Measurements from ENCODE around the gene SPR. TPM values are rescaled to one million over a fixed set of nuclear protein-coding genes. Genes with fewer than 3 reads are reported as not detected.
A peak's percentile ranks its signal among the peaks of the same experiment; 100 is the strongest.

The SPR gene
- total and polyA plus RNA-seq, 11 donors: 24.3 to 64.7 (median 39.4) TPM

DNA sequence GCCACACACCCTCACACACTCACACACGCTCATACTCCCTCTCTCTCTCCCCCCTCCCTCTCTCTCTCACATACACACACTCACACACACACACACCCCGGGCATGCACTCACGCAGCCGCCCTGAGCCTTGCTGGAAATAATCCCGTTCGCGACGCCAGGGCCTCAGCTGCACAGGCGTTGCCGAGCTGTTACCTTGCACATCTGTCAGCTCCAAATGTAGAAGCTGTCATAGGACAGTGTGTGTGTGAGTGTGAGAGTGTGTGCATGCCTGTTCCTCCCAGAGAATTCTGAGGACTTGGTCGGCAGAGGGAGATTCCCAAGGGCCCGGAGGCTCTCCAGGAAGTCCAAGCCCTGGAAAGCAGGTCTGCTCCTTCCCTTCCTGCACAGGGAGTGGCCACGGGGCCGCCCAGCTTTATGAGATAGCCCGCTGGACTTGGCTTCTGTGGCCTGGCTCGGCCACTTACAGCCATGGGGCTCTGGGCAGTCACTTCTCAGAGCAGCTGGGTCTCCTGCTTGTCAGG is 8.6 kb downstream of the SPR start:
- Histone ChIP-seq H3K36me3 (peaks cover 0 to 15% (median 9%) of the 10 kb centered on the region in 9 donors), H3K4me1 (peaks cover 0 to 22% (median 11%) of the 10 kb centered on the region in 12 donors), H3K9me3 (no peaks in the 10 kb centered on the region), H3K4me3 (peak overlapping the region in 3 of 12 donors; percentile 12 to 20 (median 13)), H3K27ac (no peak overlapping the region), H3K27me3 (peaks cover 0 to 36% (median 9%) of the 10 kb centered on the region in 9 donors)
- TF ChIP-seq, protein P1, sequence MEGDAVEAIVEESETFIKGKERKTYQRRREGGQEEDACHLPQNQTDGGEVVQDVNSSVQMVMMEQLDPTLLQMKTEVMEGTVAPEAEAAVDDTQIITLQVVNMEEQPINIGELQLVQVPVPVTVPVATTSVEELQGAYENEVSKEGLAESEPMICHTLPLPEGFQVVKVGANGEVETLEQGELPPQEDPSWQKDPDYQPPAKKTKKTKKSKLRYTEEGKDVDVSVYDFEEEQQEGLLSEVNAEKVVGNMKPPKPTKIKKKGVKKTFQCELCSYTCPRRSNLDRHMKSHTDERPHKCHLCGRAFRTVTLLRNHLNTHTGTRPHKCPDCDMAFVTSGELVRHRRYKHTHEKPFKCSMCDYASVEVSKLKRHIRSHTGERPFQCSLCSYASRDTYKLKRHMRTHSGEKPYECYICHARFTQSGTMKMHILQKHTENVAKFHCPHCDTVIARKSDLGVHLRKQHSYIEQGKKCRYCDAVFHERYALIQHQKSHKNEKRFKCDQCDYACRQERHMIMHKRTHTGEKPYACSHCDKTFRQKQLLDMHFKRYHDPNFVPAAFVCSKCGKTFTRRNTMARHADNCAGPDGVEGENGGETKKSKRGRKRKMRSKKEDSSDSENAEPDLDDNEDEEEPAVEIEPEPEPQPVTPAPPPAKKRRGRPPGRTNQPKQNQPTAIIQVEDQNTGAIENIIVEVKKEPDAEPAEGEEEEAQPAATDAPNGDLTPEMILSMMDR (IDR thresholded peaks at IDR 0.05): no peak
- TF ChIP-seq POLR2A (IDR thresholded peaks at IDR 0.05): no peak
- peak in 3 of 4 donors; percentile 34 to 47 (median 37) for ATAC-seq
- intact Hi-C loops (cut with DNase I): loop anchor here in 7 of 10 donors (2.0 to 10.0 kb wide), 5 partner anchors 76 to 265 kb away; no protein-coding TSS in a partner anchor
- 8 to 16% (median 11%) methylated on average over 10 to 16 of the region's 16 CpGs for WGBS, 4 donors
- DNase-seq: peak in 4 of 5 donors; percentile 45 to 71 (median 46)

DNA sequence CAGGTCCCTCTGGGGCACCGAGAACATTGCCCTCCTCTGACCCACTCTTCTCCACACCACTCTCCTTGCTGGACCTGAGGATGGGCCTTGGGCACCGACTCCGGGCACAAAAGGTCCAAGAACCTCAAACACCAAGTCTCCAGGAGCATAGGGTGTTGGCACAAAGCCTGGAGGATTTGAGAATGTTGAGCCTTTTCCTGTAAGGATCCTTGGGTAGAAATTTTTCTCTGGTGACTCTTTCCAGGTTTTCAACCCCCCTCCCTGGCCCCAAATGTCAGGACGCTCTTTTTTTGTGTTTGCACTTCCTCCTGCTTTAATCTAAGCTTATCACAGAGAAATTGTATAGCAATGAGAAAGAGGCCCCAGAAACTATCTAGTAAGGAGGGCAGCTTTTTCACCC is 9.2 kb downstream of the SPR start:
- 77 to 83% (median 82%) methylated on average over 4 of the region's 4 CpGs for WGBS, 4 donors
- peaks cover 0 to 36% (median 9%) of the 10 kb centered on the region in 9 donors for H3K27me3 ChIP-seq
- no peak for TF ChIP-seq POLR2A (IDR thresholded peaks at IDR 0.05)
- TF ChIP-seq, protein P1 (IDR thresholded peaks at IDR 0.05): no peak
- no peaks in the 10 kb centered on the region for H3K9me3 ChIP-seq
- ATAC-seq (no peak), DNase-seq (no peak)
- H3K36me3 ChIP-seq: peaks cover 0 to 10% (median 7%) of the 10 kb centered on the region in 9 donors
- H3K27ac ChIP-seq: no peak overlapping the region
- intact Hi-C loops (cut with DNase I): loop anchor here in 7 of 10 donors (5.0 to 10.0 kb wide), 4 partner anchors 76 to 188 kb away; no protein-coding TSS in a partner anchor
- H3K4me1 ChIP-seq: peaks cover 0 to 17% (median 11%) of the 10 kb centered on the region in 12 donors
- H3K4me3 ChIP-seq: no peak overlapping the region

DNA sequence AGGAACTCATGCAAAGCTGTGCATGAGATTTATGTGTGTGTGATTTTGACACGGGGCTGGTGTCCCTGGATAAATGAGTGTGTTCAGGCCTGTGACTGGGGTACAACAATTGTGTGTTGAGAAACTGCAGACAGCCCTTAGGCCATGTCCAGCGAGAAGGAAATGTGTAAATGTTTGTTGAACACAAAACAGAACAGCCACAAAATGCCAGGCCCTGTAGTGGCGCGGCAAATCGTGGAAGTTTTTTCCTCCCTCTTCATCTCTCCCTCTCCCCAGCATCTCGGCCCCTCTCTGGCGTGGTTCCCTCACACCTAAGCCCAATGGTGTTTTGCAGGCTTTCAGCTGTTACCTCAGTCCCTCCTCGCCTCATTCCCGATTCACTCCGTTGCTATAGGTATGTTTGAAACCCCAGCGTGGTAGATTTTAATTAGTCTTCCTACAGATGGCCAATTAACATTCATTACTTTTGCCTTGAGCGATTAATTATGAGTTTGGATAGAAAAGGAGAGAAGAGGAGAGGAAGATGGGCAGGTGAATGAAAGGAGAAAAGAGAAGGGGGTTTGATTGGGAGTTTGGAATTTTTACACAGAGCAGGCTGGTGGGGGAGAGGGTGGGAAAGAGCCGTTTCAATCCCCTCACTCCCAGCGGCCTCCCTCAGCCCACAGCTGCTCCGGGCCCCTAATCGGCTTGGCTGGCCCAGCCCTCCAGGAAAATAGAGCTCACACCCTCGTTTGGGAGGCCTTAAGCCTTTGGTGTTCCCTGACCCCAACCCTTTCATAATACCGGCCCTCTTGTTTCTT is 10.8 kb downstream of the SPR start:
- no peak for ATAC-seq
- H3K27me3 ChIP-seq: peaks cover 0 to 49% (median 9%) of the 10 kb centered on the region in 9 donors
- H3K9me3 ChIP-seq: no peaks in the 10 kb centered on the region
- H3K36me3 ChIP-seq: no peaks in the 10 kb centered on the region
- no peak for DNase-seq
- WGBS, 4 donors: 76 to 78% (median 76%) methylated on average over 18 of the region's 18 CpGs
- intact Hi-C loops (cut with DNase I): loop anchor here in 7 of 10 donors (5.0 to 10.0 kb wide), 4 partner anchors 74 to 187 kb away; no protein-coding TSS in a partner anchor
- H3K4me3 ChIP-seq: no peak overlapping the region
- H3K4me1 ChIP-seq: peaks cover 0 to 14% (median 10%) of the 10 kb centered on the region in 12 donors
- no peak overlapping the region for H3K27ac ChIP-seq
- no peak for TF ChIP-seq POLR2A (IDR thresholded peaks at IDR 0.05)
- TF ChIP-seq, protein P1 (IDR thresholded peaks at IDR 0.05): no peak

DNA sequence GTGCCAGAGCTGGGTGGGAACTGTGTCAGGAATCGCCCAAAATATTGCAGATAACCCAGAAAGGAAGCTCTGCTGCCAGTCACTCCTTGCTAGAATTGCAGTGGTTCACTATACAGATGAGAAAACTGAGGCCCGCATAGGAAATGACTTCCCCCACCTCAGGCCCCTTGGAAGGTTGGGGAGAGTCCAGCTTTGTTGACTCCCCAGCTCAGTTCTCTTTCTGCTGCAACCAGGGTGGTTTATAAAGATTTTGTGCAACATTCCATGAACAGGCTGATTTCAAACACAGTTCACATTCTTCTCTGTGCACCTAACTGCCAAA is 11.3 kb downstream of the SPR start:
- Histone ChIP-seq H3K36me3 (no peaks in the 10 kb centered on the region), H3K9me3 (no peaks in the 10 kb centered on the region), H3K27ac (no peak overlapping the region), H3K4me1 (peaks cover 0 to 14% (median 10%) of the 10 kb centered on the region in 12 donors), H3K27me3 (peaks cover 0 to 53% (median 9%) of the 10 kb centered on the region in 9 donors), H3K4me3 (no peak overlapping the region)
- no peak for DNase-seq
- no peak for ATAC-seq
- no peak for TF ChIP-seq POLR2A (IDR thresholded peaks at IDR 0.05)
- TF ChIP-seq, protein P1 (IDR thresholded peaks at IDR 0.05): no peak
- intact Hi-C loops (cut with DNase I): loop anchor here in 7 of 10 donors (5.0 to 10.0 kb wide), 4 partner anchors 74 to 186 kb away; no protein-coding TSS in a partner anchor
- 75 to 85% (median 83%) methylated on average over 2 of the region's 2 CpGs for WGBS, 4 donors

All from heart left ventricle (tissue), 16 donors.